Activated T-helper 1 cell treated with Interleukin-2 at 50 U/mL for 16 hours (primary cell): ENCODE results near the gene PRORP.
"Not testable (repeated sequence)": the region's sequence is repeated elsewhere in the genome, so short reads cannot be mapped to it uniquely, and the experiment has no call there.

Source experiments
- DNase-seq: peaks from one replicate; pipeline ENCODE4 v3.0.0-alpha.2; 2020; ENCODE audit warnings: low read depth

Gene PRORP

GRCh38 chr14:35138585-35138984, 16.2 kb downstream of the PRORP start:
- no peak for DNase-seq

- no peak for DNase-seq
These were observed 18.6 kb downstream of the PRORP start for GRCh38 chr14:35140718-35141581.

- no peak for DNase-seq
These were observed 21.7 kb downstream of the PRORP start for GRCh38 chr14:35144029-35144428.

GRCh38 chr14:35146711-35147149, 24.4 kb downstream of the PRORP start:
- DNase-seq = no peak

- DNase-seq = no peak
These were observed 24.8 kb downstream of the PRORP start for GRCh38 chr14:35147186-35147585.

- no peak for DNase-seq
These were observed 25.4 kb downstream of the PRORP start for GRCh38 chr14:35147711-35148110.

- DNase-seq = no peak
These were observed 26.9 kb downstream of the PRORP start for GRCh38 chr14:35149239-35149638.

GRCh38 chr14:35152531-35152930, 30.2 kb downstream of the PRORP start:
- not testable (repeated sequence) for DNase-seq

GRCh38 chr14:35154016-35154415, 31.7 kb downstream of the PRORP start:
- no peak for DNase-seq

- no peak for DNase-seq
These were observed 33.6 kb downstream of the PRORP start for GRCh38 chr14:35155962-35156361.

- DNase-seq = no peak
These were observed 36.1 kb downstream of the PRORP start for GRCh38 chr14:35158491-35158890.

- no peak for DNase-seq
These were observed 36.8 kb downstream of the PRORP start for GRCh38 chr14:35158951-35159653.

- no peak for DNase-seq
These were observed 37.5 kb downstream of the PRORP start for GRCh38 chr14:35159742-35160409.

- no peak for DNase-seq
These were observed 38.9 kb downstream of the PRORP start for GRCh38 chr14:35161231-35161630.

GRCh38 chr14:35163384-35163783, 41.0 kb downstream of the PRORP start:
- DNase-seq = no peak

GRCh38 chr14:35164849-35165248, 42.5 kb downstream of the PRORP start:
- no peak for DNase-seq

- DNase-seq = no peak
These were observed 45.1 kb downstream of the PRORP start for GRCh38 chr14:35167496-35167895.
